HG03469 (cell line): ENCODE data around the gene FFAR3.
"Not testable (repeated sequence)": the region's sequence is repeated elsewhere in the genome, so short reads cannot be mapped to it uniquely, and the experiment has no call there.

Experiments
- ATAC-seq: cut with Tn5 transposase; IDR thresholded peaks from one replicate; pipeline ENCODE4 v1.9.1; 2021; ENCODE audit warnings: mild to moderate bottlenecking, moderate library complexity, moderate number of reproducible peaks; ENCODE audit not compliant: unreplicated experiment

The FFAR3 gene

GRCh38 chr19:35399231-35399630 lies 41.0 kb downstream of the FFAR3 start:
- ATAC-seq = no peak

- no peak for ATAC-seq
Measured at GRCh38 chr19:35399948-35400772, 41.9 kb downstream of the FFAR3 start.

GRCh38 chr19:35400773-35401100 lies 42.5 kb downstream of the FFAR3 start:
- no peak for ATAC-seq

GRCh38 chr19:35401416-35401815 lies 43.2 kb downstream of the FFAR3 start:
- ATAC-seq = not testable (repeated sequence)

- no peak for ATAC-seq
Measured at GRCh38 chr19:35403116-35403760, 45.0 kb downstream of the FFAR3 start.

- ATAC-seq = no peak
Measured at GRCh38 chr19:35404879-35405622, 46.8 kb downstream of the FFAR3 start.

- no peak for ATAC-seq
Measured at GRCh38 chr19:35407619-35408018, 49.4 kb downstream of the FFAR3 start.

GRCh38 chr19:35408284-35409171 lies 50.3 kb downstream of the FFAR3 start:
- no peak for ATAC-seq

GRCh38 chr19:35409191-35409590 lies 50.9 kb downstream of the FFAR3 start:
- no peak for ATAC-seq
